CD4-positive, alpha-beta T cell (primary cell): ENCODE results near the gene NLRX1. TPM values are rescaled to one million over a fixed set of nuclear protein-coding genes. Genes with fewer than 3 reads are reported as not detected.

Experiments
- ATAC-seq: fragments of 200-7000 bp; cut with Tn5 transposase; one replicate; pipeline ENCODE4 v1.10.0; 2022; ENCODE audit warnings: mild to moderate bottlenecking; ENCODE audit not compliant: poor library complexity
- CTCF ChIA-PET: fragments of 350-600 bp; sonication (Branson Sonifier 250); formaldehyde crosslinking; loops from one replicate; lab custom pipeline; 2021; ENCODE audit warnings: antibody characterized with exemption, inconsistent platforms; lab: Charles Lee
- POLR2A ChIA-PET: fragments of 350-600 bp; sonication (Branson Sonifier 250); formaldehyde crosslinking; loops from one replicate; lab custom pipeline; 2021; ENCODE audit warnings: antibody characterized with exemption, inconsistent platforms; lab: Charles Lee
- DNase-seq, 14 experiments: peaks; one replicate each; pipeline ENCODE4 v3.0.0-alpha.2; 2013 to 2020; ENCODE audit warnings: mixed read lengths in 2 of 14
- H3K27ac ChIP-seq, 2 donors: one replicate each; pipeline versions ENCODE4 v1.5.1 to v1.7.0; 2013; ENCODE audit warnings: low read length in 2 of 2, low read depth in 1 of 2, mild to moderate bottlenecking in 1 of 2
- H3K27me3 ChIP-seq, 2 experiments: 1 replicate in 1 of 2; 2 replicates in 1 of 2; pipeline versions ENCODE4 v1.6.1 to v1.7.0; 2013; ENCODE audit warnings: low read length in 2 of 2, control low read depth in 1 of 2, mild to moderate bottlenecking in 1 of 2, moderate library complexity in 1 of 2; ENCODE audit not compliant: insufficient read depth in 2 of 2, control insufficient read depth in 1 of 2
- H3K36me3 ChIP-seq: one replicate; pipeline ENCODE4 v1.6.1; 2013; ENCODE audit warnings: low read length, control low read depth; ENCODE audit not compliant: insufficient read depth
- H3K4me1 ChIP-seq: one replicate; pipeline ENCODE4 v1.6.1; 2013; ENCODE audit warnings: low read length, control low read depth; ENCODE audit not compliant: insufficient read depth
- H3K4me3 ChIP-seq: one replicate; pipeline ENCODE4 v1.5.1; 2013; ENCODE audit warnings: mild to moderate bottlenecking, low read length, moderate library complexity
- H3K9me3 ChIP-seq, 2 experiments: 1 replicate in 1 of 2; 2 replicates in 1 of 2; pipeline versions ENCODE4 v1.6.1 to v1.7.0; 2013; ENCODE audit warnings: low read length in 2 of 2, mild to moderate bottlenecking in 2 of 2, control low read depth in 1 of 2, moderate library complexity in 1 of 2; ENCODE audit not compliant: control insufficient read depth in 1 of 2, insufficient read depth in 1 of 2
- H3K27ac Mint-ChIP-seq: one replicate; pipeline ENCODE4 v1.8.0; 2020; ENCODE audit warnings: mixed read lengths
- H3K27me3 Mint-ChIP-seq: one replicate; pipeline ENCODE4 v1.8.0; 2021; ENCODE audit warnings: mixed read lengths
- H3K36me3 Mint-ChIP-seq: one replicate; pipeline ENCODE4 v1.8.0; 2021; ENCODE audit warnings: low read depth, mixed read lengths
- H3K4me1 Mint-ChIP-seq: one replicate; pipeline ENCODE4 v1.8.0; 2021; ENCODE audit warnings: low read depth, mixed read lengths
- H3K4me3 Mint-ChIP-seq: one replicate; pipeline ENCODE4 v1.8.0; 2020; ENCODE audit warnings: mild to moderate bottlenecking, mixed read lengths
- H3K9me3 Mint-ChIP-seq: one replicate; pipeline ENCODE4 v1.8.0; 2020; ENCODE audit warnings: mixed read lengths
- intact Hi-C, 2 experiments: fragments of 100-400 bp; cut with DNase I in 1 of 2; cut with micrococcal nuclease in 1 of 2; formaldehyde crosslinking; loops; one replicate each; pipeline versions ENCODE4 v1.15.1 to v1.9.0; 2023 to 2025; cut with DNase I, micrococcal nuclease
- total RNA-seq, 174 experiments: library from RNA in 2 of 174; stranded (reverse) in 2 of 174; gene quantifications; one replicate each; pipeline ENCODE4 v1.2.3 and lab custom pipeline; 2021 to 2026
- TF ChIP-seq, protein P1 (sequence below): fragments of 200-600 bp; IDR thresholded peaks from one replicate; pipeline ENCODE4 v1.8.0; 2022; ENCODE audit warnings: antibody characterized with exemption, mild to moderate bottlenecking

NLRX1 gene
- total RNA-seq, 2 experiments from 2014 or later, result 4.2 to 5.4 TPM

DNA sequence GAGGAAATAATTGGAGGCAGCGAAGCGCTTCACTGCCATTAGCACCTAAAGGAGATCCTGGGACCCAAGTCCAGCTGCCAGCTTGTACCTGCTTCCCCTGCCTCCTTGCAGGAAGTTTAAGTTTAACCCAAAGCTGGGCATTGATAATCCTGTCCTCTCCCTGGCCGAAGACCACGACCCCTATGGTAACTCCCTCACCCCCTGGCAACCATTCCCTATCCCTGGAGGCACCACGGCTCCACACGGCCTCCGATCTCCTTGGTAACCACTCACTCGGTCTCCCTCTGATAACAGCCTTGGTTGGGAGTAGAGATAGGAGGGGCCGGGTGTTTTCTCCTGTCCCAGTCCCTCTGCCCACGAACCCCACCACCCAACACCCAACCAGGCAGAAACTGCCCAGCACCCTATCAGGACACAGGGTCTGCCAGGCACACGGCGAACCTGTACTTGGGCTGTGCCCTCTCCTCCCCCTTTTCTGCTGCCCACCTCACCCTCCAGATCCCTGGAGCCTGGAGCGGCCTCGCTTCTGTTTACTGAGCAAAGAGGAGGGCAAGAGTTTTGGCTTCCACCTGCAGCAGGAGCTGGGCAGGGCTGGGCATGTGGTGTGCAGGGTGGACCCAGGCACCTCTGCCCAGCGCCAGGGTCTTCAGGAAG is 17.6 kb downstream of the NLRX1 start:
- POLR2A ChIA-PET, result no interaction called here
- H3K4me3 Mint-ChIP-seq, result no peak overlapping the region
- CTCF ChIA-PET, result no interaction called here
- H3K4me3 ChIP-seq, result no peak overlapping the region
- no peaks in the 10 kb centered on the region for H3K27me3 Mint-ChIP-seq
- H3K27me3 ChIP-seq, result no peaks in the 10 kb centered on the region
- no peak overlapping the region for H3K27ac Mint-ChIP-seq
- DNase-seq (no peak), ATAC-seq (no peak)
- H3K36me3 ChIP-seq, result no peaks in the 10 kb centered on the region
- no peak overlapping the region for H3K27ac ChIP-seq
- H3K36me3 Mint-ChIP-seq, result peaks cover 4% of the 10 kb centered on the region
- H3K9me3 ChIP-seq, result no peaks in the 10 kb centered on the region
- TF ChIP-seq, protein P1, sequence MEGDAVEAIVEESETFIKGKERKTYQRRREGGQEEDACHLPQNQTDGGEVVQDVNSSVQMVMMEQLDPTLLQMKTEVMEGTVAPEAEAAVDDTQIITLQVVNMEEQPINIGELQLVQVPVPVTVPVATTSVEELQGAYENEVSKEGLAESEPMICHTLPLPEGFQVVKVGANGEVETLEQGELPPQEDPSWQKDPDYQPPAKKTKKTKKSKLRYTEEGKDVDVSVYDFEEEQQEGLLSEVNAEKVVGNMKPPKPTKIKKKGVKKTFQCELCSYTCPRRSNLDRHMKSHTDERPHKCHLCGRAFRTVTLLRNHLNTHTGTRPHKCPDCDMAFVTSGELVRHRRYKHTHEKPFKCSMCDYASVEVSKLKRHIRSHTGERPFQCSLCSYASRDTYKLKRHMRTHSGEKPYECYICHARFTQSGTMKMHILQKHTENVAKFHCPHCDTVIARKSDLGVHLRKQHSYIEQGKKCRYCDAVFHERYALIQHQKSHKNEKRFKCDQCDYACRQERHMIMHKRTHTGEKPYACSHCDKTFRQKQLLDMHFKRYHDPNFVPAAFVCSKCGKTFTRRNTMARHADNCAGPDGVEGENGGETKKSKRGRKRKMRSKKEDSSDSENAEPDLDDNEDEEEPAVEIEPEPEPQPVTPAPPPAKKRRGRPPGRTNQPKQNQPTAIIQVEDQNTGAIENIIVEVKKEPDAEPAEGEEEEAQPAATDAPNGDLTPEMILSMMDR, result no peak
- no peaks in the 10 kb centered on the region for H3K4me1 ChIP-seq
- intact Hi-C loops, result no loop called here
- H3K4me1 Mint-ChIP-seq, result no peaks in the 10 kb centered on the region
- H3K9me3 Mint-ChIP-seq, result no peaks in the 10 kb centered on the region

DNA sequence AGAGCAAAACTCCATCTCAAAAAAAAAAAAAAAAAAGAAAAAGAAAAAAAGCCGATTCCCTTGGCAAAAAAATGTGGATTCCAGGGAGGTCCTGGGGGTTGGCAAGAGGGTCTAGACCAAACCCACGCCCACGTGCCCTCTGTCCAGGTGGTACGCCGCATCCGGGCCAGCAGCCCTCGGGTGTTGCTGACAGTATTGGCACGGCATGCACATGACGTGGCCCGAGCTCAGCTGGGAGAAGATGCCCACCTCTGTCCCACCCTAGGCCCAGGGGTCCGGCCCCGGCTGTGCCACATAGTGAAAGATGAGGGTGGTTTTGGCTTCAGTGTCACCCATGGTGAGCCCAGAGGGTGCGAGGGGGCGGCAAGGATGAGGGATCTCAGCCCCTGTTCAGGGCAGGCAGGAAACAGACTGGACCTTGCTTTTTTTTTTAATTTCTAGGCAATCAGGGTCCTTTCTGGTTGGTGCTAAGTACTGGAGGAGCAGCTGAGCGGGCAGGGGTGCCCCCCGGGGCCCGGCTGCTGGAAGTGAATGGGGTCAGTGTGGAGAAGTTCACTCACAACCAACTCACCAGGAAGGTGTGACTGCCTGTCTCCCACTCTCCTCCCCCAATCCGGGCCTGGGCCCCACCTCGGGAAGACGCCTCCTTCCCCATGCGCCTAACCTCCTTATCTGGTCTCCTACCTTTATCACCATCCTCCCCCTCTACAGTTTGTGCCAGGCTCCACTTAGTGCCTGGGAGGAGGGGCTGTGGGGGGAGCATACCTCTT is 18.8 kb downstream of the NLRX1 start:
- Mint-ChIP-seq H3K4me1 (no peaks in the 10 kb centered on the region), H3K9me3 (no peaks in the 10 kb centered on the region), H3K27ac (no peak overlapping the region), H3K36me3 (peaks cover 4% of the 10 kb centered on the region), H3K27me3 (no peaks in the 10 kb centered on the region), H3K4me3 (no peak overlapping the region)
- DNase-seq (no peak), ATAC-seq (no peak)
- intact Hi-C loops, result no loop called here
- no peak overlapping the region for H3K27ac ChIP-seq
- no peak overlapping the region for H3K4me3 ChIP-seq
- H3K27me3 ChIP-seq, result no peaks in the 10 kb centered on the region
- no peaks in the 10 kb centered on the region for H3K9me3 ChIP-seq
- H3K4me1 ChIP-seq, result no peaks in the 10 kb centered on the region
- H3K36me3 ChIP-seq, result no peaks in the 10 kb centered on the region
- ChIA-PET POLR2A (no interaction called here), CTCF (no interaction called here)
- TF ChIP-seq, protein P1, result no peak

DNA sequence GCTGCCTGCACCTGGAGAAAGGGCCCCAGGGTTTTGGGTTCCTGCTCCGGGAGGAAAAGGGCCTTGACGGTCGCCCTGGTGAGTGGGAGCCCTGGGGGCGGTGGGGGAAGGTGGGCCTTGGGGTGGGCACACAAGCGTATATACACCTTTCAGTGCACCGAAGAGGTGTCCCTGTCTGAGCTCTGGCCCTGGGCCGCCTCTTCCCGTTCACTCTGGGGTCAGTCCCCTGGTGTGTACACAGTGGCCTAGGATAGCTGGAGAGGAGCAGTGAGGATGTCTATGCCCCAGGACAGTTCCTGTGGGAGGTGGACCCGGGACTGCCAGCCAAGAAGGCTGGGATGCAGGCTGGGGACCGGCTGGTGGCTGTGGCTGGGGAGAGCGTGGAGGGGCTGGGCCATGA is 19.5 kb downstream of the NLRX1 start:
- H3K27ac ChIP-seq, result no peak overlapping the region
- Mint-ChIP-seq H3K4me1 (no peaks in the 10 kb centered on the region), H3K27me3 (no peaks in the 10 kb centered on the region), H3K27ac (no peak overlapping the region), H3K4me3 (no peak overlapping the region), H3K36me3 (peaks cover 4% of the 10 kb centered on the region), H3K9me3 (no peaks in the 10 kb centered on the region)
- CTCF ChIA-PET, result no interaction called here
- H3K27me3 ChIP-seq, result no peaks in the 10 kb centered on the region
- no peak for DNase-seq
- H3K4me3 ChIP-seq, result no peak overlapping the region
- ATAC-seq, result no peak
- no peaks in the 10 kb centered on the region for H3K4me1 ChIP-seq
- no peaks in the 10 kb centered on the region for H3K9me3 ChIP-seq
- intact Hi-C loops, result no loop called here
- no peaks in the 10 kb centered on the region for H3K36me3 ChIP-seq
- POLR2A ChIA-PET, result no interaction called here
- TF ChIP-seq, protein P1, result no peak
